NCI-H128 (cell line): ENCODE measurements around the gene LRP1.
"Not testable (repeated sequence)": the region's sequence is repeated elsewhere in the genome, so short reads cannot be mapped to it uniquely, and the experiment has no call there.

Experiments
- DNase-seq: peaks from one replicate; lab custom pipeline; 2025; ENCODE audit not compliant: unreplicated experiment; lab: John Stamatoyannopoulos, UW

LRP1 gene

GRCh38 chr12:57110104-57111030 lies 17.9 kb upstream of the LRP1 start:
- DNase-seq: no peak

- no peak for DNase-seq
Observed at GRCh38 chr12:57111031-57111734, 17.1 kb upstream of the LRP1 start, which contains the start of gene STAT6. Gene STAT6, minus strand, starts transcription at chr12:57111362. Its CDS starts 3,084 bp downstream, at chr12:57108278.

- DNase-seq: no peak
Observed at GRCh38 chr12:57112492-57113294, 15.6 kb upstream of the LRP1 start.

- no peak for DNase-seq
Observed at GRCh38 chr12:57116580-57117281, 11.6 kb upstream of the LRP1 start.

- DNase-seq: no peak
Observed at GRCh38 chr12:57118711-57119271, 9.5 kb upstream of the LRP1 start.

- no peak for DNase-seq
Observed at GRCh38 chr12:57119294-57120085, 8.8 kb upstream of the LRP1 start.

- not testable (repeated sequence) for DNase-seq
Observed at GRCh38 chr12:57120718-57121117, 7.6 kb upstream of the LRP1 start.

GRCh38 chr12:57123813-57124212 lies 4.5 kb upstream of the LRP1 start:
- no peak for DNase-seq

GRCh38 chr12:57124261-57124877 lies 3.9 kb upstream of the LRP1 start:
- peak; percentile 60 for DNase-seq

- no peak for DNase-seq
Observed at GRCh38 chr12:57126061-57126460, 2.2 kb upstream of the LRP1 start.

GRCh38 chr12:57126561-57126960 lies 1.7 kb upstream of the LRP1 start:
- no peak for DNase-seq

GRCh38 chr12:57127101-57127725 lies 1.1 kb upstream of the LRP1 start:
- DNase-seq: peak; percentile 17

- DNase-seq: no peak
Observed at GRCh38 chr12:57128519-57129247, 400 bp downstream of the LRP1 start.

GRCh38 chr12:57129321-57129842 lies 1.1 kb downstream of the LRP1 start:
- DNase-seq: no peak

- DNase-seq: no peak
Observed at GRCh38 chr12:57129889-57130288, 1.6 kb downstream of the LRP1 start.

GRCh38 chr12:57130941-57131340 lies 2.7 kb downstream of the LRP1 start:
- DNase-seq: no peak

- no peak for DNase-seq
Observed at GRCh38 chr12:57131896-57132744, 3.8 kb downstream of the LRP1 start.
